Neuronal stem cell (in vitro differentiated cells): ENCODE data around the gene WWTR1.

Experiments used
- DNase-seq: peaks from one replicate; pipeline ENCODE4 v3.0.0-alpha.2; 2013; ENCODE audit warnings: low spot score
- H2AFZ ChIP-seq: one replicate; pipeline ENCODE4 v1.6.1; 2013; ENCODE audit warnings: mild to moderate bottlenecking, low read length, inconsistent platforms
- H2AK5ac ChIP-seq: 2 replicates; pipeline ENCODE4 v1.6.1; 2013; ENCODE audit warnings: low read depth, mild to moderate bottlenecking, inconsistent platforms, low read length, moderate library complexity, mixed read lengths
- H2BK120ac ChIP-seq: 2 replicates; pipeline ENCODE4 v1.6.1; 2013; ENCODE audit warnings: low read depth, mild to moderate bottlenecking, inconsistent platforms, low read length, moderate library complexity, mixed read lengths
- H2BK12ac ChIP-seq: one replicate; pipeline ENCODE4 v1.6.1; 2013; ENCODE audit warnings: low read length, inconsistent platforms
- H2BK15ac ChIP-seq: 2 replicates; pipeline ENCODE4 v1.6.1; 2013; ENCODE audit warnings: mild to moderate bottlenecking, low read length, inconsistent platforms, mixed read lengths
- H2BK5ac ChIP-seq: one replicate; pipeline ENCODE4 v1.6.1; 2013; ENCODE audit warnings: inconsistent platforms, mild to moderate bottlenecking, low read length, moderate library complexity
- H3K14ac ChIP-seq: one replicate; pipeline ENCODE4 v1.6.1; 2013; ENCODE audit warnings: low read length, inconsistent platforms
- H3K18ac ChIP-seq: 2 replicates; pipeline ENCODE4 v1.6.1; 2013; ENCODE audit warnings: low read length, inconsistent platforms
- H3K23ac ChIP-seq: 2 replicates; pipeline ENCODE4 v1.6.1; 2013; ENCODE audit warnings: low read depth, mild to moderate bottlenecking, mixed read lengths, low read length, inconsistent platforms; ENCODE audit not compliant: poor library complexity
- H3K27ac ChIP-seq: replicated peaks from 3 replicates; pipeline ENCODE4 v1.5.1; 2013; ENCODE audit warnings: low read length, inconsistent platforms
- H3K27me3 ChIP-seq, 3 experiments: 2 replicates each; pipeline ENCODE4 v1.6.1; 2013; ENCODE audit warnings: low read length in 3 of 3, mild to moderate bottlenecking in 2 of 3, inconsistent platforms in 1 of 3, low read depth in 1 of 3, mixed read lengths in 1 of 3, moderate library complexity in 1 of 3; ENCODE audit not compliant: control insufficient read depth in 3 of 3, insufficient read depth in 3 of 3
- H3K36me3 ChIP-seq, 2 donors: replicated peaks in 1 of 2; 2 replicates each; pipeline ENCODE4 v1.6.1; 2013; ENCODE audit warnings: low read length in 2 of 2; ENCODE audit not compliant: control insufficient read depth in 2 of 2, insufficient read depth in 2 of 2
- H3K4ac ChIP-seq: 2 replicates; pipeline ENCODE4 v1.6.1; 2013; ENCODE audit warnings: inconsistent platforms, mild to moderate bottlenecking, low read length, moderate library complexity
- H3K4me1 ChIP-seq, 2 donors: 1 replicate in 1 of 2; 2 replicates in 1 of 2; pipeline ENCODE4 v1.6.1; 2013; ENCODE audit warnings: low read length in 2 of 2, low read depth in 1 of 2; ENCODE audit not compliant: control insufficient read depth in 2 of 2, insufficient read depth in 1 of 2
- H3K4me2 ChIP-seq: one replicate; pipeline ENCODE4 v1.6.1; 2013; ENCODE audit warnings: mild to moderate bottlenecking, low read length, inconsistent platforms; ENCODE audit not compliant: insufficient read depth, poor library complexity, severe bottlenecking
- H3K4me3 ChIP-seq, 2 donors: 2 replicates each; pipeline ENCODE4 v1.5.1; 2013; ENCODE audit warnings: low read length in 2 of 2, mild to moderate bottlenecking in 2 of 2, inconsistent platforms in 1 of 2, moderate library complexity in 1 of 2
- H3K79me1 ChIP-seq: one replicate; pipeline ENCODE4 v1.6.1; 2013; ENCODE audit warnings: low read depth, mild to moderate bottlenecking, inconsistent platforms, low read length, moderate library complexity
- H3K9ac ChIP-seq: one replicate; pipeline ENCODE4 v1.6.1; 2013; ENCODE audit warnings: mild to moderate bottlenecking, low read depth, low read length, inconsistent platforms; ENCODE audit not compliant: poor library complexity
- H3K9me3 ChIP-seq, 2 donors: replicated peaks in 1 of 2; 2 replicates each; pipeline versions ENCODE3 to v1.6.1; 2013; ENCODE audit warnings: low read length in 2 of 2, mild to moderate bottlenecking in 2 of 2, inconsistent platforms in 1 of 2, low read depth in 1 of 2, mixed read lengths in 1 of 2, moderate library complexity in 1 of 2; ENCODE audit not compliant: control insufficient read depth in 2 of 2, insufficient read depth in 1 of 2
- H4K8ac ChIP-seq: one replicate; pipeline ENCODE4 v1.6.1; 2013; ENCODE audit warnings: low read depth, mild to moderate bottlenecking, inconsistent platforms, low read length, moderate library complexity
- H4K91ac ChIP-seq: one replicate; pipeline ENCODE4 v1.6.1; 2013; ENCODE audit warnings: low read length, low read depth, mild to moderate bottlenecking, inconsistent platforms; ENCODE audit not compliant: poor library complexity
- WGBS, 2 donors: extraction: QIAGEN DNeasy Blood & Tissue Kit; methylation state at CpG; one replicate each; pipeline ENCODE4 v1.1.7; 2013; ENCODE audit warnings: missing lambda C conversion rate in 2 of 2, mixed read lengths in 1 of 2; ENCODE audit not compliant: insufficient read length in 2 of 2, insufficient replicate concordance in 1 of 2; ENCODE audit errors: extremely low coverage in 2 of 2; 5-methylcytosine and 5-hydroxymethylcytosine counted together

WWTR1 gene

GRCh38 chr3:149667576-149667975 is 9.8 kb upstream of the WWTR1 start:
- H3K9ac ChIP-seq, result no peak overlapping the region
- no CpG with 5 or more reads among the region's 2 CpGs for WGBS, 2 donors
- H4K91ac ChIP-seq, result no peak overlapping the region
- H3K27ac ChIP-seq, result no peak overlapping the region
- no peak overlapping the region for H3K23ac ChIP-seq
- H3K4ac ChIP-seq, result no peak overlapping the region
- no peak overlapping the region for H3K4me3 ChIP-seq
- no peak overlapping the region for H2BK15ac ChIP-seq
- H2AFZ ChIP-seq, result no peak overlapping the region
- no peaks in the 10 kb centered on the region for H3K36me3 ChIP-seq
- no peak overlapping the region for H3K4me2 ChIP-seq
- H2BK120ac ChIP-seq, result no peak overlapping the region
- no peak overlapping the region for H3K18ac ChIP-seq
- peaks cover 8 to 17% of the 10 kb centered on the region in 2 donors for H3K4me1 ChIP-seq
- no peaks in the 10 kb centered on the region for H3K9me3 ChIP-seq
- no peak overlapping the region for H4K8ac ChIP-seq
- no peaks in the 10 kb centered on the region for H3K27me3 ChIP-seq
- no peaks in the 10 kb centered on the region for H3K79me1 ChIP-seq
- H3K14ac ChIP-seq, result no peak overlapping the region
- DNase-seq, result no peak
- no peak overlapping the region for H2BK5ac ChIP-seq
- no peak overlapping the region for H2BK12ac ChIP-seq
- H2AK5ac ChIP-seq, result no peak overlapping the region

- no peak overlapping the region for H3K9ac ChIP-seq
Measured at GRCh38 chr3:149663966-149664365, 6.1 kb upstream of the WWTR1 start.

GRCh38 chr3:149662240-149662887 is 4.5 kb upstream of the WWTR1 start:
- Histone ChIP-seq H4K91ac (no peak overlapping the region), H3K14ac (no peak overlapping the region), H2BK15ac (no peak overlapping the region), H3K18ac (no peak overlapping the region), H4K8ac (no peak overlapping the region), H3K9ac (no peak overlapping the region), H3K36me3 (no peaks in the 10 kb centered on the region), H3K9me3 (no peaks in the 10 kb centered on the region), H3K27me3 (no peaks in the 10 kb centered on the region), H3K23ac (no peak overlapping the region), H3K4me3 (no peak overlapping the region), H3K4ac (no peak overlapping the region), H2AFZ (no peak overlapping the region), H2BK5ac (no peak overlapping the region), H2BK120ac (no peak overlapping the region), H2BK12ac (no peak overlapping the region), H2AK5ac (no peak overlapping the region), H3K79me1 (peaks cover 2% of the 10 kb centered on the region), H3K4me1 (peaks cover 0 to 5% of the 10 kb centered on the region in 2 donors), H3K4me2 (no peak overlapping the region), H3K27ac (no peak overlapping the region)
- no CpG with 5 or more reads among the region's 4 CpGs for WGBS, 2 donors
- no peak for DNase-seq

More at GRCh38 chr3:149663966-149664365, 6.1 kb upstream of the WWTR1 start:
- WGBS, 2 donors, result no CpG with 5 or more reads among the region's 1 CpG
- Histone ChIP-seq H4K91ac (no peak overlapping the region), H2AK5ac (no peak overlapping the region), H3K36me3 (no peaks in the 10 kb centered on the region), H3K27me3 (no peaks in the 10 kb centered on the region), H2BK15ac (no peak overlapping the region), H3K27ac (no peak overlapping the region), H3K79me1 (no peaks in the 10 kb centered on the region), H3K14ac (no peak overlapping the region), H2BK120ac (no peak overlapping the region), H3K4me1 (peaks cover 0 to 1% of the 10 kb centered on the region in 2 donors), H3K23ac (no peak overlapping the region), H4K8ac (no peak overlapping the region), H2BK5ac (no peak overlapping the region), H3K18ac (no peak overlapping the region), H3K9me3 (no peaks in the 10 kb centered on the region), H3K4ac (no peak overlapping the region), H3K4me3 (no peak overlapping the region), H3K4me2 (no peak overlapping the region), H2AFZ (peak overlapping the region; percentile 54), H2BK12ac (no peak overlapping the region)
- no peak for DNase-seq

GRCh38 chr3:149660462-149660861 is 2.6 kb upstream of the WWTR1 start:
- peaks cover 0 to 4% of the 10 kb centered on the region in 2 donors for H3K36me3 ChIP-seq
- no peak for DNase-seq
- no peak overlapping the region for H4K8ac ChIP-seq
- H2BK15ac ChIP-seq, result no peak overlapping the region
- H3K79me1 ChIP-seq, result peaks cover 7% of the 10 kb centered on the region
- no peak overlapping the region for H2AK5ac ChIP-seq
- H3K27ac ChIP-seq, result no peak overlapping the region
- no peak overlapping the region for H2BK5ac ChIP-seq
- no peak overlapping the region for H2AFZ ChIP-seq
- no peak overlapping the region for H3K9ac ChIP-seq
- peaks cover 0 to 10% of the 10 kb centered on the region in 2 donors for H3K4me1 ChIP-seq
- H2BK120ac ChIP-seq, result no peak overlapping the region
- H3K27me3 ChIP-seq, result peaks cover 0 to 3% (median 0%) of the 10 kb centered on the region in 3 experiments
- no peak overlapping the region for H2BK12ac ChIP-seq
- no peak overlapping the region for H4K91ac ChIP-seq
- no peak overlapping the region for H3K14ac ChIP-seq
- H3K4ac ChIP-seq, result no peak overlapping the region
- no CpG with 5 or more reads among the region's 1 CpG for WGBS, 2 donors
- no peak overlapping the region for H3K4me2 ChIP-seq
- no peak overlapping the region for H3K23ac ChIP-seq
- H3K9me3 ChIP-seq, result no peaks in the 10 kb centered on the region
- H3K18ac ChIP-seq, result no peak overlapping the region
- H3K4me3 ChIP-seq, result no peak overlapping the region
